K562 (cell line): ENCODE data around the gene CORO1A. TPM values are rescaled to one million over a fixed set of nuclear protein-coding genes. Genes with fewer than 3 reads are reported as not detected.

Source experiments
- BRCA1 ChIP-seq, 2 experiments: fragments of 450-650 bp in 1 of 2; sonication (generic) in 1 of 2; formaldehyde crosslinking in 1 of 2; IDR thresholded peaks; 2 replicates each; pipeline versions ENCODE4 v1.5.0 to v1.6.1; 2017 to 2020; ENCODE audit warnings: mild to moderate bottlenecking in 1 of 2, missing genetic modification reagents in 1 of 2
- CREB1 ChIP-seq, 2 experiments: sonication (generic) in 1 of 2; formaldehyde crosslinking in 1 of 2; IDR thresholded peaks; 2 replicates each; pipeline versions ENCODE4 v1.6.1 to v1.8.0; 2012 to 2022; ENCODE audit warnings: inconsistent platforms in 1 of 2, mild to moderate bottlenecking in 1 of 2, missing genetic modification reagents in 1 of 2, moderate library complexity in 1 of 2
- CREB5 ChIP-seq: fragments of 250-450 bp; sonication (Bioruptor Pico); IDR thresholded peaks from 2 replicates; pipeline ENCODE4 v1.5.0; 2020; ENCODE audit warnings: mild to moderate bottlenecking
- ELF4 ChIP-seq: fragments of 450-650 bp; formaldehyde crosslinking; IDR thresholded peaks from 2 replicates; pipeline ENCODE4 v1.4.0; 2022; ENCODE audit warnings: missing genetic modification characterization
- EZH2 ChIP-seq: IDR thresholded peaks from 2 replicates; pipeline ENCODE4 v1.6.1; 2012; ENCODE audit warnings: low read depth, mild to moderate bottlenecking, inconsistent platforms, low read length, borderline replicate concordance
- FOXJ2 ChIP-seq: fragments of 200-800 bp; sonication (Bioruptor generic); IDR thresholded peaks from 2 replicates; pipeline ENCODE4 v1.6.1; 2016; ENCODE audit warnings: missing genetic modification characterization, missing compliant biosample characterization
- GTF2F1 ChIP-seq: IDR thresholded peaks from 2 replicates; pipeline ENCODE4 v1.6.1; 2011; ENCODE audit warnings: low read depth, low read length, improper control_type of control experiment
- IRF1 ChIP-seq: sonication (generic); formaldehyde crosslinking; IDR thresholded peaks from 2 replicates; pipeline ENCODE4 v1.8.0; 2022; ENCODE audit warnings: missing genetic modification reagents, mild to moderate bottlenecking, borderline replicate concordance
- KLF13 ChIP-seq: fragments of 450-650 bp; IDR thresholded peaks from 2 replicates; pipeline ENCODE4 v1.6.1; 2016; ENCODE audit warnings: missing genetic modification characterization, low read depth, mild to moderate bottlenecking, missing compliant biosample characterization, moderate library complexity, borderline replicate concordance
- POLR2G ChIP-seq: fragments of 200-400 bp; formaldehyde crosslinking; IDR thresholded peaks from 2 replicates; pipeline ENCODE4 v1.6.1; 2017; ENCODE audit warnings: low read depth, mild to moderate bottlenecking, antibody characterized with exemption, low read length, moderate library complexity
- RAD21 ChIP-seq, 2 experiments: fragments of 250-450 bp in 1 of 2; fragments of 450-650 bp in 1 of 2; sonication (Bioruptor Pico) in 1 of 2; formaldehyde crosslinking in 1 of 2; IDR thresholded peaks in 1 of 2; conservative IDR thresholded peaks in 1 of 2; 2 replicates each; pipeline versions ENCODE4 v1.4.0 to v1.8.0; 2020 to 2022; ENCODE audit warnings: mild to moderate bottlenecking in 2 of 2, moderate library complexity in 1 of 2
- RBFOX2 ChIP-seq: fragments of 200-400 bp; formaldehyde crosslinking; IDR thresholded peaks from 2 replicates; pipeline ENCODE4 v1.6.1; 2017; ENCODE audit warnings: low read depth, mild to moderate bottlenecking, low read length, moderate library complexity
- SREBF2 ChIP-seq: sonication (generic); formaldehyde crosslinking; IDR thresholded peaks from 2 replicates; pipeline ENCODE4 v1.4.0; 2020; ENCODE audit warnings: mild to moderate bottlenecking, missing genetic modification reagents
- TAF7 ChIP-seq: fragments of 450-650 bp; IDR thresholded peaks from 2 replicates; pipeline ENCODE4 v1.6.1; 2016; ENCODE audit warnings: missing genetic modification characterization, missing compliant biosample characterization
- TEAD2 ChIP-seq: fragments of 450-650 bp; IDR thresholded peaks from 2 replicates; pipeline ENCODE4 v1.6.1; 2016; ENCODE audit warnings: missing genetic modification characterization, control low read depth, missing compliant biosample characterization
- ZNF121 ChIP-seq: sonication (generic); formaldehyde crosslinking; conservative IDR thresholded peaks from 2 replicates; pipeline ENCODE4 v1.8.0; 2022; ENCODE audit warnings: missing genetic modification reagents
- ZNF175 ChIP-seq: fragments of 200-800 bp; sonication (Bioruptor generic); IDR thresholded peaks from 2 replicates; pipeline ENCODE4 v1.6.1; 2016; ENCODE audit warnings: low read depth, mild to moderate bottlenecking, missing genetic modification characterization, missing compliant biosample characterization
- ZNF444 ChIP-seq: fragments of 250-450 bp; sonication (Bioruptor Pico); IDR thresholded peaks from 2 replicates; pipeline ENCODE4 v1.4.0; 2020; ENCODE audit warnings: mild to moderate bottlenecking, moderate library complexity
- ZNF764 ChIP-seq: fragments of 250-450 bp; sonication (Bioruptor Pico); IDR thresholded peaks from 2 replicates; pipeline ENCODE4 v1.4.0; 2020; ENCODE audit warnings: low read depth, mild to moderate bottlenecking, moderate library complexity
- polyA plus RNA-seq, 8 experiments: library from polyadenylated mRNA; depleted of rRNA in 4 of 8; stranded (reverse) in 5 of 8; unstranded in 3 of 8; fragments of >200 nt; fragmentation: Nextera tagmentation in 2 of 8; fragmentation: Illumina TruSeq in 1 of 8; extraction: Ambion mirVana in 2 of 8; extraction: Trizol in 1 of 8; gene quantifications; 2 replicates each; pipeline versions ENCODE4 v1.2.1 to v1.2.3, GENCODE V29; 2011 to 2014; ENCODE audit warnings: inconsistent platforms in 1 of 8, missing spikeins in 1 of 8
- total RNA-seq, 7 experiments: library from RNA; depleted of rRNA in 6 of 7; stranded (reverse); fragments of >200 nt in 6 of 7; fragmentation: Illumina TruSeq in 2 of 7; extraction: Trizol in 2 of 7; gene quantifications; 2 replicates each; pipeline versions ENCODE4 v1.2.1 to v1.2.3, GENCODE V29; 2011 to 2021; ENCODE audit warnings: low replicate concordance in 1 of 7
- TF ChIP-seq, protein P1 (sequence below): fragments of 250-450 bp; sonication (Bioruptor Pico); IDR thresholded peaks from 2 replicates; pipeline ENCODE4 v1.8.0; 2021; ENCODE audit warnings: borderline replicate concordance, mild to moderate bottlenecking, moderate library complexity; ENCODE audit not compliant: poor library complexity, severe bottlenecking
- TF ChIP-seq, protein P2 (sequence below): fragments of 450-650 bp; formaldehyde crosslinking; IDR thresholded peaks from 2 replicates; pipeline ENCODE4 v1.4.0; 2020; ENCODE audit warnings: mild to moderate bottlenecking, moderate library complexity

The CORO1A gene
- total and polyA plus RNA-seq, 9 of the 15 experiments (the other 6 are each of a cell fraction or from before 2014, with no cell fraction given): 0.22 to 23.8 (median 7.6) TPM

GRCh38 chr16:30185683-30186421, 2.5 kb downstream of the CORO1A start (continued):
- TF ChIP-seq IRF1: no peak
- TF ChIP-seq ZNF764 (CRISPR knock-in tag): no peak
- no peak for TF ChIP-seq CREB1 (IDR thresholded peaks at IDR 0.05)
- TF ChIP-seq CREB1 (CRISPR knock-in tag; IDR thresholded peaks at IDR 0.05): no peak
- no peak for TF ChIP-seq ZNF444 (CRISPR knock-in tag)
- TF ChIP-seq TEAD2 (tag): no peak
- TF ChIP-seq RBFOX2: 0 out of 2 replicates have a peak, but pooled peaks have one; percentile 26
- TF ChIP-seq, protein P1, sequence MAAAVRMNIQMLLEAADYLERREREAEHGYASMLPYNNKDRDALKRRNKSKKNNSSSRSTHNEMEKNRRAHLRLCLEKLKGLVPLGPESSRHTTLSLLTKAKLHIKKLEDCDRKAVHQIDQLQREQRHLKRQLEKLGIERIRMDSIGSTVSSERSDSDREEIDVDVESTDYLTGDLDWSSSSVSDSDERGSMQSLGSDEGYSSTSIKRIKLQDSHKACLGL: no peak
- TF ChIP-seq POLR2G: no peak
- TF ChIP-seq ZNF175 (CRISPR knock-in tag): 0 out of 2 replicates have a peak, but pooled peaks have one; percentile 74
- no peak for TF ChIP-seq BRCA1 (IDR thresholded peaks at IDR 0.05)
- no peak for TF ChIP-seq BRCA1 (CRISPR knock-in tag; IDR thresholded peaks at IDR 0.05)
- no peak for TF ChIP-seq FOXJ2
- TF ChIP-seq CREB5: no peak
- TF ChIP-seq TAF7 (tag): no peak
- TF ChIP-seq, protein P2, sequence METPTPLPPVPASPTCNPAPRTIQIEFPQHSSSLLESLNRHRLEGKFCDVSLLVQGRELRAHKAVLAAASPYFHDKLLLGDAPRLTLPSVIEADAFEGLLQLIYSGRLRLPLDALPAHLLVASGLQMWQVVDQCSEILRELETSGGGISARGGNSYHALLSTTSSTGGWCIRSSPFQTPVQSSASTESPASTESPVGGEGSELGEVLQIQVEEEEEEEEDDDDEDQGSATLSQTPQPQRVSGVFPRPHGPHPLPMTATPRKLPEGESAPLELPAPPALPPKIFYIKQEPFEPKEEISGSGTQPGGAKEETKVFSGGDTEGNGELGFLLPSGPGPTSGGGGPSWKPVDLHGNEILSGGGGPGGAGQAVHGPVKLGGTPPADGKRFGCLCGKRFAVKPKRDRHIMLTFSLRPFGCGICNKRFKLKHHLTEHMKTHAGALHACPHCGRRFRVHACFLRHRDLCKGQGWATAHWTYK (CRISPR knock-in tag): peak; percentile 67; the same call in 1 of the 2 replicates
- no peak for TF ChIP-seq RAD21 (CRISPR knock-in tag; conservative IDR thresholded peaks at IDR 0.05 in 1 of 2, IDR thresholded peaks at IDR 0.05 in 1 of 2)
- TF ChIP-seq ELF4: no peak
- TF ChIP-seq ZNF121 (CRISPR knock-in tag): no peak
- TF ChIP-seq KLF13 (tag): no peak
- no peak for TF ChIP-seq SREBF2 (CRISPR knock-in tag)
- TF ChIP-seq GTF2F1: no peak
- no peak for TF ChIP-seq EZH2
